ENCODE data around the gene NARF. TPM values are rescaled to one million over a fixed set of nuclear protein-coding genes. Genes with fewer than 3 reads are reported as not detected.
A peak's percentile ranks its signal among the peaks of the same experiment; 100 is the strongest.

Gene NARF
- total RNA-seq, 2 donors from 2014 or later = 68.7 to 75.5 TPM

- no peak for TF ChIP-seq CTCF (IDR thresholded peaks at IDR 0.05)
- no peaks in the 10 kb centered on the region for H3K4me1 ChIP-seq
- no peak for DNase-seq
- H3K27me3 ChIP-seq = no peaks in the 10 kb centered on the region
- H3K36me3 ChIP-seq = no peaks in the 10 kb centered on the region
- no peak overlapping the region for H3K4me3 ChIP-seq
- no peak overlapping the region for H3K27ac ChIP-seq
- H3K9ac ChIP-seq (ENCODE audit: low read depth in 2 of 2, low read length in 2 of 2) = peak overlapping the region in 1 of 2 donors; percentile 8
- intact Hi-C loops (cut with DNase I) = no loop called here
- no peaks in the 10 kb centered on the region for H3K9me3 ChIP-seq
Observed at GRCh38 chr17:82439194-82439828, 19.2 kb upstream of the NARF start.

GRCh38 chr17:82439829-82440365, 18.6 kb upstream of the NARF start:
- peak overlapping the region in 1 of 2 donors; percentile 8 for H3K9ac ChIP-seq (ENCODE audit: low read depth in 2 of 2, low read length in 2 of 2)
- no peaks in the 10 kb centered on the region for H3K36me3 ChIP-seq
- DNase-seq = no peak
- intact Hi-C loops (cut with DNase I) = no loop called here
- H3K9me3 ChIP-seq = no peaks in the 10 kb centered on the region
- no peak for TF ChIP-seq CTCF (IDR thresholded peaks at IDR 0.05)
- no peaks in the 10 kb centered on the region for H3K4me1 ChIP-seq
- no peak overlapping the region for H3K27ac ChIP-seq
- no peak overlapping the region for H3K4me3 ChIP-seq
- no peaks in the 10 kb centered on the region for H3K27me3 ChIP-seq

DNA sequence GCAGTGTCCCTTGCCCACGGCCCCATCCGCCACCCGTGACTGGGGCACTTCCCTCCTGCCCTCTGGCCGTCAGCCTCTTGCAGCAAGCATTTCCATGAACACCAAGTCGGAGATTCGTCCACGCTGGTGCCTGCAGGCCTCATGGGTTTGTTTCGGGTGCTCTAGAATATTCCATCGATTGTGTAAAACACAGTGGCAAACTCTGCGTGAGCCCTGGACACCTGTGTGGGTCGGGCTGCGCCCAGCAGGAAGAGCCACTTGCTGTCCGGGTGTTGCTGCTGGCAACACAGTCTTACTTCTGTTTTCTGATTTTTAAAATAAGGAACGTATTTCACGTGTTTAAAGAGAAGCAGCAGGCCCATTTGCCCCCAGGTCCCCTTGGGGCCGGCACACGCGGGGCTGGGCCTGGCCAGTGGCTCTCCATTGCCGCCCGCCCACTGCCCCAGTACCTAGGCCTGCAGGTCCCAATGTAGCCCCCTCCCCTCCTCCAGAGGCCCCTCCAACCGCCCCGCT, 18.0 kb upstream of the NARF start:
- no peaks in the 10 kb centered on the region for H3K9me3 ChIP-seq
- H3K4me3 ChIP-seq = no peak overlapping the region
- H3K36me3 ChIP-seq = no peaks in the 10 kb centered on the region
- no peak overlapping the region for H3K27ac ChIP-seq
- peak; percentile 24 for DNase-seq
- H3K9ac ChIP-seq (ENCODE audit: low read depth in 2 of 2, low read length in 2 of 2) = peak overlapping the region in 1 of 2 donors; percentile 19
- no peaks in the 10 kb centered on the region for H3K4me1 ChIP-seq
- intact Hi-C loops (cut with DNase I) = no loop called here
- TF ChIP-seq CTCF (IDR thresholded peaks at IDR 0.05) = no peak
- no peaks in the 10 kb centered on the region for H3K27me3 ChIP-seq

DNA sequence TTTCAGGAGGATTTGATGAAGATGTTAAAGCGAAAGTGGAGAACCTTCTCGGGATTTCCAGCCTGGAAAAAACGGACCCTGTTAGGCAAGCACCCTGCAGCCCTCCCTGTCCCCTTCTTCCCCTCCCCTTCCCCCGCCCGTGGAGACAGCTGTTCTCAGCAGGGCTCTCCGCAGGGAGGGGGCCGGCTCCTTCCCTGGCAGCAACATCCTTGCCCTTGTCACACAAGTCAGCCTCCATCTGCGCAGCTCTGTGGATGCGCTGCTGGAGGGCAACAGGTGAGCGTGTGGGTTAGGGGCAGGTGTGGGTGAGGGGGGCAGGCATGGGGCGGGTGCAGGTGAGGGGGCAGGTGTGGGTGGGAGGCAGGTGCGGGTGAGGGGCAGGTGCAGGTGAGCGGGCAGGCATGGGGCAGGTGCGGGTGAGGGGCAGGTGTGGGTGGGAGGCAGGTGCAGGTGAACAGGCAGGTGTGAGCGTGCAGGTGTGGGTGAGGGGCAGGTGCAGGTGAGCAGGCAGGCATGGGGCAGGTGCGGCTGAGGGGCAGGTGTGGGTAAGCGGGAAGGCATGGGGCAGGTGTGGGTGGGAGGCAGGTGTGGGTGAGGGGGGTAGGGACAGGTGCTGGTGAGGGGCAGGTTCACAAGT, 17.4 kb upstream of the NARF start:
- Histone ChIP-seq H3K9me3 (no peaks in the 10 kb centered on the region), H3K27me3 (no peaks in the 10 kb centered on the region), H3K27ac (no peak overlapping the region), H3K36me3 (no peaks in the 10 kb centered on the region), H3K4me1 (no peaks in the 10 kb centered on the region), H3K4me3 (no peak overlapping the region), H3K9ac (ENCODE audit: low read depth in 2 of 2, low read length in 2 of 2) (no peak overlapping the region)
- intact Hi-C loops (cut with DNase I) = no loop called here
- DNase-seq = no peak
- TF ChIP-seq CTCF (IDR thresholded peaks at IDR 0.05) = no peak

GRCh38 chr17:82441691-82442487, 16.7 kb upstream of the NARF start:
- Histone ChIP-seq H3K9me3 (no peaks in the 10 kb centered on the region), H3K27me3 (no peaks in the 10 kb centered on the region), H3K4me3 (no peak overlapping the region), H3K9ac (ENCODE audit: low read depth in 2 of 2, low read length in 2 of 2) (no peak overlapping the region), H3K36me3 (no peaks in the 10 kb centered on the region), H3K27ac (no peak overlapping the region), H3K4me1 (no peaks in the 10 kb centered on the region)
- intact Hi-C loops (cut with DNase I) = no loop called here
- no peak for TF ChIP-seq CTCF (IDR thresholded peaks at IDR 0.05)
- no peak for DNase-seq
